ENCODE results near the gene NHEJ1. TPM values are rescaled to one million over a fixed set of nuclear protein-coding genes. Genes with fewer than 3 reads are reported as not detected.

The NHEJ1 gene
- total RNA-seq, 1 experiment from 2014 or later, result 11.5 TPM

DNA sequence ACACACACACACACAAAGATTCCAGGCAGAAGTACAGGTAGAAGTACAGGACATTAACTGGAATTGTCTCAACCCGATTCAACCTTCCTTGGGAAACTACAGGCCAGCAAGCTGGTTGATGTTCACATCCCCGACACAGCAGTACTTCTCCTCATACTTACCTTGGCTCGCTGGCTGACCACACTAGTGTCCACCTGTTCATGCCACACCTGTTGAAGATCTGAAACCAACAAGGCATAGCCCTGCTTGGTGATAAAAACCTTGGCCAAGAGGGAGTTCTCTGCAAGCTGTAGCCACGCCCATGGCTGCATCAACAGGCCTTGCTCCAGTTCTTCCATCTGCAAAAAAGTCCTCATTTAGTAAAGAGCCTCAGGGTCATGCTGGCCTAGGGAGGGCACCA lies 2.6 kb downstream of the NHEJ1 start:
- ChIA-PET POLR2A (interaction anchor here (0.6 to 2.8 kb wide), 3 partner anchors 19 to 142 kb away, joined by 3 to 19 read pairs (median 3); partner anchors contain the start of gene CNPPD1), CTCF (interaction anchor here (0.5 to 11.0 kb wide), 15 partner anchors 9 to 371 kb away, joined by 3 to 178 read pairs (median 10); partner anchors contain the start of genes CNPPD1 and SLC23A3)
- DNase-seq (ENCODE audit: unreplicated experiment), result no peak
- Mint-ChIP-seq H3K4me1 (ENCODE audit: insufficient read depth, unreplicated experiment) (peaks cover 14% of the 10 kb centered on the region), H3K27ac (ENCODE audit: low read depth, unreplicated experiment) (no peak overlapping the region), H3K36me3 (ENCODE audit: insufficient read depth, unreplicated experiment) (peaks cover 12% of the 10 kb centered on the region), H3K9me3 (ENCODE audit: unreplicated experiment) (no peaks in the 10 kb centered on the region), H3K4me3 (ENCODE audit: unreplicated experiment) (no peak overlapping the region), H3K27me3 (ENCODE audit: insufficient read depth, unreplicated experiment) (no peaks in the 10 kb centered on the region)
- no peak for TF ChIP-seq CTCF (IDR thresholded peaks at IDR 0.05; ENCODE audit: unreplicated experiment)
- intact Hi-C loops (cut with micrococcal nuclease), result no loop called here
- BruUV-seq (replicated peaks), result no TSS peak

GRCh38 chr2:219157396-219157795 lies 3.2 kb downstream of the NHEJ1 start:
- no peak for TF ChIP-seq CTCF (IDR thresholded peaks at IDR 0.05; ENCODE audit: unreplicated experiment)
- H3K4me3 Mint-ChIP-seq (ENCODE audit: unreplicated experiment), result no peak overlapping the region
- intact Hi-C loops (cut with micrococcal nuclease), result no loop called here
- no peaks in the 10 kb centered on the region for H3K9me3 Mint-ChIP-seq (ENCODE audit: unreplicated experiment)
- H3K27me3 Mint-ChIP-seq (ENCODE audit: insufficient read depth, unreplicated experiment), result no peaks in the 10 kb centered on the region
- no peak for DNase-seq (ENCODE audit: unreplicated experiment)
- CTCF ChIA-PET, result interaction anchor here (0.5 to 11.0 kb wide), 16 partner anchors 10 to 372 kb away, joined by 3 to 178 read pairs (median 4); partner anchors contain the start of genes CNPPD1 and SLC23A3
- BruUV-seq (replicated peaks), result no TSS peak
- peaks cover 12% of the 10 kb centered on the region for H3K36me3 Mint-ChIP-seq (ENCODE audit: insufficient read depth, unreplicated experiment)
- POLR2A ChIA-PET, result interaction anchor here (0.7 to 2.8 kb wide), 2 partner anchors 20 to 82 kb away, joined by 3 to 19 read pairs; partner anchors contain the start of gene CNPPD1
- H3K27ac Mint-ChIP-seq (ENCODE audit: low read depth, unreplicated experiment), result no peak overlapping the region
- peaks cover 14% of the 10 kb centered on the region for H3K4me1 Mint-ChIP-seq (ENCODE audit: insufficient read depth, unreplicated experiment)

GRCh38 chr2:219155054-219155644 lies 5.5 kb downstream of the NHEJ1 start:
- H3K4me1 Mint-ChIP-seq (ENCODE audit: insufficient read depth, unreplicated experiment), result peaks cover 7% of the 10 kb centered on the region
- peak; percentile 89 for DNase-seq (ENCODE audit: unreplicated experiment)
- CTCF ChIA-PET, result interaction anchor here (0.6 to 11.0 kb wide), 38 partner anchors 9 to 510 kb away, joined by 3 to 178 read pairs (median 5); no protein-coding TSS in a partner anchor
- no peak overlapping the region for H3K27ac Mint-ChIP-seq (ENCODE audit: low read depth, unreplicated experiment)
- H3K36me3 Mint-ChIP-seq (ENCODE audit: insufficient read depth, unreplicated experiment), result peaks cover 12% of the 10 kb centered on the region
- TF ChIP-seq CTCF (IDR thresholded peaks at IDR 0.05; ENCODE audit: unreplicated experiment), result peak; percentile 43
- H3K9me3 Mint-ChIP-seq (ENCODE audit: unreplicated experiment), result no peaks in the 10 kb centered on the region
- POLR2A ChIA-PET, result interaction anchor here (0.5 to 1.5 kb wide), 11 partner anchors 21 to 376 kb away, joined by 3 to 8 read pairs (median 4); partner anchors contain the start of gene CNPPD1
- H3K27me3 Mint-ChIP-seq (ENCODE audit: insufficient read depth, unreplicated experiment), result no peaks in the 10 kb centered on the region
- no peak overlapping the region for H3K4me3 Mint-ChIP-seq (ENCODE audit: unreplicated experiment)
- intact Hi-C loops (cut with micrococcal nuclease), result loop anchor here (1.0 kb wide), 5 partner anchors 38 to 159 kb away; no protein-coding TSS in a partner anchor
- no TSS peak for BruUV-seq (replicated peaks)

DNA sequence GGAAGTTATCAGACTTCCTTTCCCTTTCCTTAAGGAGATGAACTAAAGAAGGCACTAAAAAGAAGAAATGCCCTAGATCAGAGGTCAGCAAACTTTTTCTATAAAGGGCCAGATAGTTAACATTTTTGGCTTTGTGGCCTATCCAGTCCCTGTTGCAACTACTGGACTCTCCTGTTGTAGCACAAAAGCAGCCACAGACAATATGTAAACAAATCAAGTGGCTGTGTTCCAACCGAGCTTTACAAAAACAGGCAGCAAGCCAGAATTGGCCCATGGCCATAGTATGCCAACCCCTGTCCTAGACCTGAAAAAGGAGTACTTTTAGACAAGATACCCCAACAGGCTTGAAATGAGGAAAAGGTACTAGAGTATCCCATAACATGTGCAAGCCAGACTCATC lies 10.9 kb downstream of the NHEJ1 start:
- intact Hi-C loops (cut with micrococcal nuclease), result no loop called here
- H3K9me3 Mint-ChIP-seq (ENCODE audit: unreplicated experiment), result no peaks in the 10 kb centered on the region
- H3K36me3 Mint-ChIP-seq (ENCODE audit: insufficient read depth, unreplicated experiment), result peaks cover 15% of the 10 kb centered on the region
- ChIA-PET POLR2A (interaction anchor here (0.6 to 1.9 kb wide), 3 partner anchors 9 to 195 kb away, joined by 3 to 5 read pairs (median 4); partner anchors contain the start of gene CNPPD1), CTCF (interaction anchor here (0.6 to 11.0 kb wide), 9 partner anchors 9 to 207 kb away, joined by 3 to 178 read pairs (median 7); no protein-coding TSS in a partner anchor)
- H3K4me3 Mint-ChIP-seq (ENCODE audit: unreplicated experiment), result no peak overlapping the region
- no peak overlapping the region for H3K27ac Mint-ChIP-seq (ENCODE audit: low read depth, unreplicated experiment)
- peaks cover 16% of the 10 kb centered on the region for H3K4me1 Mint-ChIP-seq (ENCODE audit: insufficient read depth, unreplicated experiment)
- no TSS peak for BruUV-seq (replicated peaks)
- no peak for TF ChIP-seq CTCF (IDR thresholded peaks at IDR 0.05; ENCODE audit: unreplicated experiment)
- no peaks in the 10 kb centered on the region for H3K27me3 Mint-ChIP-seq (ENCODE audit: insufficient read depth, unreplicated experiment)
- peak; percentile 49 for DNase-seq (ENCODE audit: unreplicated experiment)
